ENCODE data around the gene GRIA3.

GRCh38 chrX:123263747-123264146 is 79.7 kb downstream of the GRIA3 start:
- TF ChIP-seq CTCF (tag by site-specific recombination; IDR thresholded peaks at IDR 0.05): no peak
- TF ChIP-seq ZBTB26 (tag by site-specific recombination; optimal IDR thresholded peaks at IDR 0.05): no peak
- TF ChIP-seq ZFP41 (tag by site-specific recombination; IDR thresholded peaks at IDR 0.05; ENCODE audit: borderline replicate concordance): no peak
- no peak for TF ChIP-seq ZBTB11 (tag by site-specific recombination; conservative IDR thresholded peaks at IDR 0.05; ENCODE audit: low read depth)
- no peak for TF ChIP-seq MEIS1 (CRISPR knock-in tag; IDR thresholded peaks at IDR 0.05; ENCODE audit: borderline replicate concordance)
- no peak for TF ChIP-seq PRDM10 (tag by site-specific recombination; IDR thresholded peaks at IDR 0.05)
- TF ChIP-seq ZNF423 (tag by site-specific recombination; IDR thresholded peaks at IDR 0.05): no peak
- no peak for TF ChIP-seq GLI2 (tag by site-specific recombination; IDR thresholded peaks at IDR 0.05; ENCODE audit: borderline replicate concordance, low read depth)
- no peak for TF ChIP-seq ZSCAN30 (tag by site-specific recombination; IDR thresholded peaks at IDR 0.05)
- no peak for TF ChIP-seq ZNF274 (IDR thresholded peaks at IDR 0.05; ENCODE audit: low read length)
- TF ChIP-seq ZNF274 (tag by site-specific recombination; IDR thresholded peaks at IDR 0.05; ENCODE audit: borderline replicate concordance): no peak
- no peak for TF ChIP-seq ZNF629 (tag by site-specific recombination; IDR thresholded peaks at IDR 0.05)
- no peak for TF ChIP-seq ZNF610 (tag by site-specific recombination; IDR thresholded peaks at IDR 0.05; ENCODE audit: borderline replicate concordance)
